K562 (cell line): Measurements from ENCODE around the gene ZSCAN22. TPM values are rescaled to one million over a fixed set of nuclear protein-coding genes. Genes with fewer than 3 reads are reported as not detected.

Experiments
- ARHGAP35 ChIP-seq: fragments of 450-650 bp; IDR thresholded peaks from 2 replicates; pipeline ENCODE4 v1.6.1; 2018; ENCODE audit not compliant: partially characterized antibody
- JUNB ChIP-seq: fragments of 450-650 bp; formaldehyde crosslinking; conservative IDR thresholded peaks from 2 replicates; pipeline ENCODE4 v1.4.0; 2020; ENCODE audit warnings: mild to moderate bottlenecking
- JUND ChIP-seq, 2 experiments: IDR thresholded peaks; 2 replicates in 1 of 2; 3 replicates in 1 of 2; pipeline ENCODE4 v1.6.1; 2011; ENCODE audit warnings: borderline replicate concordance in 2 of 2, low read depth in 2 of 2, low read length in 2 of 2, improper control_type of control experiment in 1 of 2, missing biosample characterization in 1 of 2, missing genetic modification characterization in 1 of 2, missing genetic modification reagents in 1 of 2
- MXI1 ChIP-seq: IDR thresholded peaks from 2 replicates; pipeline ENCODE4 v1.6.1; 2011; ENCODE audit warnings: low read depth, mild to moderate bottlenecking, improper control_type of control experiment, low read length
- PCBP2 ChIP-seq: fragments of 200-400 bp; formaldehyde crosslinking; IDR thresholded peaks from 2 replicates; pipeline ENCODE4 v1.6.1; 2018; ENCODE audit warnings: low read length, low read depth, mild to moderate bottlenecking, moderate library complexity; ENCODE audit not compliant: poor library complexity, severe bottlenecking
- RCOR1 ChIP-seq, 2 experiments: IDR thresholded peaks; 2 replicates each; pipeline ENCODE4 v1.6.1; 2012; ENCODE audit warnings: low read depth in 2 of 2, low read length in 2 of 2, borderline replicate concordance in 1 of 2, improper control_type of control experiment in 1 of 2
- RNF2 ChIP-seq: sonication (generic); IDR thresholded peaks from 2 replicates; pipeline ENCODE4 v1.6.1; 2016
- SIX5 ChIP-seq, 2 experiments: IDR thresholded peaks; 2 replicates each; pipeline ENCODE4 v1.6.1; 2011; ENCODE audit warnings: low read length in 2 of 2, borderline replicate concordance in 1 of 2, low read depth in 1 of 2, mild to moderate bottlenecking in 1 of 2, moderate library complexity in 1 of 2; ENCODE audit not compliant: insufficient read depth in 1 of 2
- TEAD2 ChIP-seq: fragments of 450-650 bp; IDR thresholded peaks from 2 replicates; pipeline ENCODE4 v1.6.1; 2016; ENCODE audit warnings: missing genetic modification characterization, control low read depth, missing compliant biosample characterization
- ZNF197 ChIP-seq: fragments of 200-800 bp; sonication (Bioruptor generic); IDR thresholded peaks from 2 replicates; pipeline ENCODE4 v1.6.1; 2016; ENCODE audit warnings: low read depth, missing genetic modification characterization, missing compliant biosample characterization
- ZNF3 ChIP-seq: fragments of 250-450 bp; sonication (Bioruptor Pico); IDR thresholded peaks from 2 replicates; pipeline ENCODE4 v1.5.0; 2021; ENCODE audit warnings: mild to moderate bottlenecking, moderate library complexity
- ZNF668 ChIP-seq: fragments of 250-450 bp; sonication (Bioruptor Pico); IDR thresholded peaks from 2 replicates; pipeline ENCODE4 v1.8.0; 2022; ENCODE audit warnings: mild to moderate bottlenecking, inconsistent platforms
- ZNF707 ChIP-seq: fragments of 250-450 bp; sonication (Bioruptor Pico); conservative IDR thresholded peaks from 2 replicates; pipeline ENCODE4 v1.8.0; 2022; ENCODE audit warnings: inconsistent platforms, mild to moderate bottlenecking, moderate library complexity
- ZZZ3 ChIP-seq: fragments of 450-650 bp; IDR thresholded peaks from 2 replicates; pipeline ENCODE4 v1.6.1; 2016; ENCODE audit warnings: antibody characterized with exemption, mild to moderate bottlenecking, moderate library complexity
- polyA plus RNA-seq, 8 experiments: library from polyadenylated mRNA; depleted of rRNA in 4 of 8; stranded (reverse) in 5 of 8; unstranded in 3 of 8; fragments of >200 nt; fragmentation: Nextera tagmentation in 2 of 8; fragmentation: Illumina TruSeq in 1 of 8; extraction: Ambion mirVana in 2 of 8; extraction: Trizol in 1 of 8; gene quantifications; 2 replicates each; pipeline versions ENCODE4 v1.2.1 to v1.2.3, GENCODE V29; 2011 to 2014; ENCODE audit warnings: inconsistent platforms in 1 of 8, missing spikeins in 1 of 8
- total RNA-seq, 7 experiments: library from RNA; depleted of rRNA in 6 of 7; stranded (reverse); fragments of >200 nt in 6 of 7; fragmentation: Illumina TruSeq in 2 of 7; extraction: Trizol in 2 of 7; gene quantifications; 2 replicates each; pipeline versions ENCODE4 v1.2.1 to v1.2.3, GENCODE V29; 2011 to 2021; ENCODE audit warnings: low replicate concordance in 1 of 7
- TF ChIP-seq, protein P1 (sequence below), 2 experiments: fragments of 450-650 bp; IDR thresholded peaks; 2 replicates each; pipeline ENCODE4 v1.6.1; 2016; ENCODE audit warnings: mild to moderate bottlenecking in 2 of 2, borderline replicate concordance in 1 of 2, low read depth in 1 of 2, moderate library complexity in 1 of 2
- TF ChIP-seq, protein P2 (sequence below): fragments of 450-650 bp; IDR thresholded peaks from 2 replicates; pipeline ENCODE4 v1.6.1; 2016; ENCODE audit warnings: low read depth, mild to moderate bottlenecking, moderate library complexity
- TF ChIP-seq, protein P3 (sequence below): conservative IDR thresholded peaks from 2 replicates; pipeline ENCODE4 v1.6.1; 2011; ENCODE audit warnings: low read depth, mild to moderate bottlenecking, low read length; ENCODE audit not compliant: control insufficient read depth

ZSCAN22 gene
- total and polyA plus RNA-seq, 9 of the 15 experiments (the other 6 are each of a cell fraction or from before 2014, with no cell fraction given): 0.98 to 5.3 (median 3.0) TPM

DNA sequence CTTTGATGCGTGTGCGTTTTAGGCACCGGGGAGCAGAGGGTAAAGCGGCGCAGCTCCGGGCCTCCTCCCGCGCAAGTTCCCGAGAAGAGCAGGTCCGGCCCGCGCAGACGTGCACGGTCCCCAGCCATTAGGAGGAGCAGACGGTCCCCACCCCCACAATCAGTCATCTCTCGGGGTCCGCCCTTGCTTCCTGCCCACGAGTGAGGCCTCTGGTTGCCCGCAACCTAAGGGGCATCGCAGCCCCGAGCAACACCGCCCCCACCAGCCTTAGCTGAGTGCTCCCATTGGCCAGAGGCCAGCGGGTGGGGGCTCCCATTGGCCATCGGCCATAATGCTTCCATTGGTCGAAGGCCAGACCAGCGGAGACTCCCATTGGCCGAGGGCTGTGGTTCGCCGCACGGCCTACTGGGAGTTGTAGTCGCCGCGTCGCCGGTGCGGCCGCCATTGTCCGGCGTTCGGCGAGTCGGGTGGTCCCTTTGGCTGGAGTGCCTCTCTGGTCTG lies 48.2 kb upstream of the ZSCAN22 start, which contains the start of gene ZNF8 (continued):
- TF ChIP-seq, protein P1, sequence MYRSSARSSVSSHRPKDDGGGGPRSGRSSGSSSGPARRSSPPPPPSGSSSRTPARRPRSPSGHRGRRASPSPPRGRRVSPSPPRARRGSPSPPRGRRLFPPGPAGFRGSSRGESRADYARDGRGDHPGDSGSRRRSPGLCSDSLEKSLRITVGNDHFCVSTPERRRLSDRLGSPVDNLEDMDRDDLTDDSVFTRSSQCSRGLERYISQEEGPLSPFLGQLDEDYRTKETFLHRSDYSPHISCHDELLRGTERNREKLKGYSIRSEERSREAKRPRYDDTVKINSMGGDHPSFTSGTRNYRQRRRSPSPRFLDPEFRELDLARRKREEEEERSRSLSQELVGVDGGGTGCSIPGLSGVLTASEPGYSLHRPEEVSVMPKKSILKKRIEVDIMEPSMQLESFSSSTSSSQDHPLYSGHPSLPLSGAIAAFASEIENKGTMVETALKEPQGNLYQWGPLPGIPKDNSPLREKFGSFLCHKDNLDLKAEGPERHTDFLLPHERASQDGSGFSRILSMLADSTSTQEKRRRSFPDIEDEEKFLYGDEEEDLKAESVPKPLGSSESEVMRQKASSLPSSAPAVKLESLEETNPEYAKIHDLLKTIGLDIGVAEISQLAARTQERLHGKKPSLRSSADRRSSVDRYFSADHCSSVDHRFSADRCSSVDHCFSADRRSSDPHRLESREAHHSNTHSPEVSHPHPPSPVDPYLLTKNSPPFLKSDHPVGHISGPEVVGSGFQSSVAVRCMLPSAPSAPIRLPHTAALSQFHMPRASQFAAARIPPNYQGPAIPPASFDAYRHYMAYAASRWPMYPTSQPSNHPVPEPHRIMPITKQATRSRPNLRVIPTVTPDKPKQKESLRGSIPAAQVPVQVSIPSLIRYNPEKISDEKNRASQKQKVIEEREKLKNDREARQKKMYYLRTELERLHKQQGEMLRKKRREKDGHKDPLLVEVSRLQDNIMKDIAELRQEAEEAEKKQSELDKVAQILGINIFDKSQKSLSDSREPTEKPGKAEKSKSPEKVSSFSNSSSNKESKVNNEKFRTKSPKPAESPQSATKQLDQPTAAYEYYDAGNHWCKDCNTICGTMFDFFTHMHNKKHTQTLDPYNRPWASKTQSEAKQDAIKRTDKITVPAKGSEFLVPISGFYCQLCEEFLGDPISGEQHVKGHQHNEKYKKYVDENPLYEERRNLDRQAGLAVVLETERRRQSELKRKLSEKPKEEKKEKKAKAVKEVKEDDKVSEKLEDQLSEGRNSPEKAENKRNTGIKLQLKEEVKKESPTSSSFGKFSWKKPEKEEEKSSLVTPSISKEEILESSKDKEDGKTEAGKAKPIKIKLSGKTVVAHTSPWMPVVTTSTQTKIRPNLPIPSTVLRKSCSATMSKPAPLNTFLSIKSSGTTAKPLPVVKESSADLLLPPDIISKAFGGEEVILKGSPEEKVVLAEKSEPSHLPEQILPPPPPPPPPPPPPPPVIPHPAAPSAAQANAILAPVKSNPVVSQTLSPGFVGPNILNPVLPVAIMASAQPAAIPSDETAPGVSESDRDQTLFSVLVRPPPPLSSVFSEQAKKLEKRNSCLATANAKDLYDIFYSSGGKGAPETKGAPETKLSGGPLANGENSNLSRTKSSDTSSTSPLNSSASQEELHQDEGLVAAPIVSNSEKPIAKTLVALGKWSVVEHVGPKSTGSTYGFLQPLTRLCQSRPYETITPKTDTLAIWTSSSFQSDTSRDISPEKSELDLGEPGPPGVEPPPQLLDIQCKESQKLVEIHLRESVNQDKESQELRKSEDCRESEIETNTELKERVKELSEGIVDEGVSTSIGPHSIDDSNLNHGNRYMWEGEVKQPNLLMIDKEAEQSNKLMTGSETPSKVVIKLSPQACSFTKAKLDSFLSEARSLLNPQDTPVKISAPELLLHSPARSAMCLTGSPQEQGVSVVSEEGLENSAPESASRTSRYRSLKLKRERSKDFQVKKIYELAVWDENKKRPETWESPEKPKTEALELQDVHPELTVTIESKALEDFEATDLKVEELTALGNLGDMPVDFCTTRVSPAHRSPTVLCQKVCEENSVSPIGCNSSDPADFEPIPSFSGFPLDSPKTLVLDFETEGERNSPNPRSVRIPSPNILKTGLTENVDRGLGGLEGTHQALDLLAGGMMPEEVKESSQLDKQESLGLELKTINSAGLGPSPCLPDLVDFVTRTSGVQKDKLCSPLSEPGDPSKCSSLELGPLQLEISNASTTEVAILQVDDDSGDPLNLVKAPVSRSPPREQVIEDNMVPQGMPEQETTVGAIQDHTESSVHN (IDR thresholded peaks at IDR 0.05; ENCODE audit: borderline replicate concordance in 1 of 2, low read depth in 1 of 2): no peak
- TF ChIP-seq PCBP2: no peak
- no peak for TF ChIP-seq ZNF668 (CRISPR knock-in tag)
- TF ChIP-seq ZNF3 (CRISPR knock-in tag): no peak
- TF ChIP-seq JUNB (CRISPR knock-in tag): no peak
- no peak for TF ChIP-seq ZNF197
- no peak; a peak in 1 of 4 replicates for TF ChIP-seq RCOR1 (IDR thresholded peaks at IDR 0.05; ENCODE audit: borderline replicate concordance in 1 of 2, low read depth in 2 of 2, low read length in 2 of 2)
- TF ChIP-seq ZNF707 (CRISPR knock-in tag): no peak
- no peak for TF ChIP-seq TEAD2 (tag)
- peak; percentile 72; the same call in 1 of the 2 replicates for TF ChIP-seq RNF2
- TF ChIP-seq MXI1: peak; percentile 12; the same call in 1 of the 2 replicates
- peak; percentile 58 to 68; a peak in 3 of 4 replicates for TF ChIP-seq SIX5 (IDR thresholded peaks at IDR 0.05; ENCODE audit: borderline replicate concordance in 1 of 2, insufficient read depth in 1 of 2, low read depth in 1 of 2, low read length in 2 of 2)
- no peak for TF ChIP-seq ARHGAP35
- peak; percentile 51; the same call in 1 of the 2 replicates for TF ChIP-seq JUND (IDR thresholded peaks at IDR 0.05; ENCODE audit: borderline replicate concordance, low read depth, low read length)
- TF ChIP-seq JUND (tag; IDR thresholded peaks at IDR 0.05; ENCODE audit: borderline replicate concordance, low read depth, low read length): peak; percentile 18; the same call in 1 of the 3 replicates
- TF ChIP-seq, protein P2, sequence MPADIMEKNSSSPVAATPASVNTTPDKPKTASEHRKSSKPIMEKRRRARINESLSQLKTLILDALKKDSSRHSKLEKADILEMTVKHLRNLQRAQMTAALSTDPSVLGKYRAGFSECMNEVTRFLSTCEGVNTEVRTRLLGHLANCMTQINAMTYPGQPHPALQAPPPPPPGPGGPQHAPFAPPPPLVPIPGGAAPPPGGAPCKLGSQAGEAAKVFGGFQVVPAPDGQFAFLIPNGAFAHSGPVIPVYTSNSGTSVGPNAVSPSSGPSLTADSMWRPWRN: no peak
- TF ChIP-seq, protein P3, sequence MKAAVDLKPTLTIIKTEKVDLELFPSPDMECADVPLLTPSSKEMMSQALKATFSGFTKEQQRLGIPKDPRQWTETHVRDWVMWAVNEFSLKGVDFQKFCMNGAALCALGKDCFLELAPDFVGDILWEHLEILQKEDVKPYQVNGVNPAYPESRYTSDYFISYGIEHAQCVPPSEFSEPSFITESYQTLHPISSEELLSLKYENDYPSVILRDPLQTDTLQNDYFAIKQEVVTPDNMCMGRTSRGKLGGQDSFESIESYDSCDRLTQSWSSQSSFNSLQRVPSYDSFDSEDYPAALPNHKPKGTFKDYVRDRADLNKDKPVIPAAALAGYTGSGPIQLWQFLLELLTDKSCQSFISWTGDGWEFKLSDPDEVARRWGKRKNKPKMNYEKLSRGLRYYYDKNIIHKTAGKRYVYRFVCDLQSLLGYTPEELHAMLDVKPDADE: peak; percentile 11; the same call in 1 of the 2 replicates
- TF ChIP-seq ZZZ3: no peak
